ENCODE measurements around the gene BCL11A. TPM values are rescaled to one million over a fixed set of nuclear protein-coding genes. Genes with fewer than 3 reads are reported as not detected.

The BCL11A gene
- total RNA-seq, result 0.14 TPM in 1 of 2 replicates, not detected in the other

GRCh38 chr2:60553495-60554073 is at the start of gene BCL11A:
Gene BCL11A (minus strand): TSS chr2:60553654. CDS start chr2:60553270, 384 bp downstream.

Other genes with a start within 250 kb of the BCL11A start
- 6.1 and 8.3 TPM in 2 replicates for gene PAPOLG, start 202.6 kb upstream of the BCL11A start, total RNA-seq

Data from smooth muscle cell of bladder (primary cell).